ENCODE measurements around the gene PRSS12.

PRSS12 gene

GRCh38 chr4:118259111-118259510 lies 93.7 kb downstream of the PRSS12 start:
- ChIA-PET POLR2A (no interaction called here), CTCF (no interaction called here)
- no peak for DNase-seq (ENCODE audit: extremely low spot score)
- TF ChIP-seq, protein P1, sequence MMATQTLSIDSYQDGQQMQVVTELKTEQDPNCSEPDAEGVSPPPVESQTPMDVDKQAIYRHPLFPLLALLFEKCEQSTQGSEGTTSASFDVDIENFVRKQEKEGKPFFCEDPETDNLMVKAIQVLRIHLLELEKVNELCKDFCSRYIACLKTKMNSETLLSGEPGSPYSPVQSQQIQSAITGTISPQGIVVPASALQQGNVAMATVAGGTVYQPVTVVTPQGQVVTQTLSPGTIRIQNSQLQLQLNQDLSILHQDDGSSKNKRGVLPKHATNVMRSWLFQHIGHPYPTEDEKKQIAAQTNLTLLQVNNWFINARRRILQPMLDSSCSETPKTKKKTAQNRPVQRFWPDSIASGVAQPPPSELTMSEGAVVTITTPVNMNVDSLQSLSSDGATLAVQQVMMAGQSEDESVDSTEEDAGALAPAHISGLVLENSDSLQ (IDR thresholded peaks at IDR 0.05): peak; percentile 53; the same call in 1 of the 2 replicates
- TF ChIP-seq HDGF (IDR thresholded peaks at IDR 0.05; ENCODE audit: borderline replicate concordance): no peak
- no peak for TF ChIP-seq BHLHE40 (IDR thresholded peaks at IDR 0.05; ENCODE audit: borderline replicate concordance)
- no peak for TF ChIP-seq SUZ12 (IDR thresholded peaks at IDR 0.05)
- TF ChIP-seq SP1 (IDR thresholded peaks at IDR 0.05): no peak

DNA sequence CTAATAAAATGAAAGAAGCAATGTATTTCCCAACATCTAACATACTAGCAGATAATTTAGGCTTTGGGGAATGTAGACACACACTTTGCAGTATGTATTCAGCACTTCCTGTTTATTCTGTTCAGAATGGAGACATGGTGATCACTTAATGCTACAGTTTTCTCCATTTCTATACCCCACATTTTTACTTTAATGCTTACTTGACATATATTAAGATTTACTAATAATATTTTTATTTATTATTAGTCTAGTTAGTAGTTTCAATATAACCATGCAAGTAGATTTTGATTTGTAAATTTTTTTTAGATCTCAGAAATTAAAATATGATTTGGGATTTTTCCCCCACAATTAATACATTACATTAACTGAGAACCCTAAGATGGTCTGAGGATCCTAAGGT lies 98.4 kb downstream of the PRSS12 start:
- CTCF ChIA-PET: no interaction called here
- TF ChIP-seq FOXA1 (IDR thresholded peaks at IDR 0.05): no peak
- TF ChIP-seq, protein P1 (IDR thresholded peaks at IDR 0.05): no peak
- TF ChIP-seq NFRKB (IDR thresholded peaks at IDR 0.05): no peak
- no peak for TF ChIP-seq ELF4 (IDR thresholded peaks at IDR 0.05)
- no peak for TF ChIP-seq SUZ12 (IDR thresholded peaks at IDR 0.05)
- no peak for TF ChIP-seq ARNT (IDR thresholded peaks at IDR 0.05)
- no peak for TF ChIP-seq LEF1 (IDR thresholded peaks at IDR 0.05; ENCODE audit: borderline replicate concordance)
- no peak for TF ChIP-seq ZNF384 (IDR thresholded peaks at IDR 0.05)
- no peak for TF ChIP-seq FOXK2 (IDR thresholded peaks at IDR 0.05)
- POLR2A ChIA-PET: no interaction called here
- no peak for DNase-seq (ENCODE audit: extremely low spot score)

GRCh38 chr4:118249890-118250289 lies 102.9 kb downstream of the PRSS12 start:
- DNase-seq (ENCODE audit: extremely low spot score): no peak
- POLR2A ChIA-PET: no interaction called here
- CTCF ChIA-PET: no interaction called here
- TF ChIP-seq FOXM1 (IDR thresholded peaks at IDR 0.05; ENCODE audit: borderline replicate concordance) (no peak), LEF1 (IDR thresholded peaks at IDR 0.05; ENCODE audit: borderline replicate concordance) (no peak), ZNF384 (IDR thresholded peaks at IDR 0.05) (no peak), CTBP1 (IDR thresholded peaks at IDR 0.05; ENCODE audit: borderline replicate concordance) (no peak)
- TF ChIP-seq, protein P1 (IDR thresholded peaks at IDR 0.05): no peak

DNA sequence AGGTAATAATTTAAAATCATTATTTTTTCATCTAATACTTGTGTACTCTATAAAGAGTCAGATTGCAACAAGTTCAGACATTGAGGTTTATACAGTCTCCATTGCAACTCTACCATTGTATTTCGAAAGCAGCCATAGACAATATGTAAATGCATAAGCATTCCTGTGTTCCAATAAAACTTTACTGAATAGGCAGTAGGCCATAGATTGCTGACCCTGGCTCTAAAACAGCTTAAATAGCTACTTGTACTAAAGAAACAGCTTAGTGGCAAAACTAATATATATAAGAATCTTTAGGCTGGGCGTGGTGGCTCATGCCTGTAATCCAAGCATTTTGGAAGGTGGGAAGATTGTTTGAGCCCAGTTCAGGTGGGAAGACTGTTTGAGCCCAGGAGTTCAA lies 115.3 kb downstream of the PRSS12 start:
- ChIA-PET CTCF (no interaction called here), POLR2A (no interaction called here)
- DNase-seq (ENCODE audit: extremely low spot score): no peak
- TF ChIP-seq ARNT (IDR thresholded peaks at IDR 0.05) (no peak), ELF4 (IDR thresholded peaks at IDR 0.05) (no peak), TARDBP (IDR thresholded peaks at IDR 0.05) (no peak), L3MBTL2 (conservative IDR thresholded peaks at IDR 0.05) (no peak), FOXM1 (IDR thresholded peaks at IDR 0.05; ENCODE audit: borderline replicate concordance) (no peak), HDGF (IDR thresholded peaks at IDR 0.05; ENCODE audit: borderline replicate concordance) (no peak), NFRKB (IDR thresholded peaks at IDR 0.05) (no peak), FOXK2 (IDR thresholded peaks at IDR 0.05) (no peak), FOXA1 (IDR thresholded peaks at IDR 0.05) (no peak), SP1 (IDR thresholded peaks at IDR 0.05) (no peak)

DNA sequence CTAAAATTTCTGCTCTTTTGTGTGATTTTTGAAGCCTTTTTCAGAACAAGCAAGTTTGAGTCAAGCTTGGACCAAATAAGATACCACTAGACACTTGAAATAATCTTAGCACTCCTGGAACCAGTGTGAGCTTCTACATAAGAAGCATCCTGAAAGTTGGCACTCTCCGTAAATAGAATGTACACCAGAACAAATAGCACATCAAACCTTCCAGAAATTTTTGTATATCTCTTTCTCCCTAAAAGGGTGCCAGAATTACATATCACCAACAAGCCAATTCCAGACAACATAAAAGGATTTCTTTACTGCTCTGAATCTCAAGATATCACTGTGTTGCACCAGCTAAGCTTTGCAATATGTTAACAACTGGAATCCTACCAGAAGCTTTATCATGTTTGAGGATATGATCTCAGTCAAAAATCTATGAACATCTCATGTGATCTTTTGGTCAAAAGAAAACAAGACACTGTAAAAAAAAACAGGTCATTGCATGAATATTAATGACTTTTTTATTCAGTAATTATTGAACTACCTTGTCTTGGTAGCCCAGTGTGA lies 117.2 kb downstream of the PRSS12 start:
- CTCF ChIA-PET: interaction anchor here (0.7 kb wide), 1 partner anchor 439 kb away, joined by 4 read pairs; no protein-coding TSS in a partner anchor
- no peak for DNase-seq (ENCODE audit: extremely low spot score)
- TF ChIP-seq ARNT (IDR thresholded peaks at IDR 0.05) (no peak), L3MBTL2 (conservative IDR thresholded peaks at IDR 0.05) (no peak), FOXK2 (IDR thresholded peaks at IDR 0.05) (no peak), FOXM1 (IDR thresholded peaks at IDR 0.05; ENCODE audit: borderline replicate concordance) (no peak), BHLHE40 (IDR thresholded peaks at IDR 0.05; ENCODE audit: borderline replicate concordance) (no peak), ELF4 (IDR thresholded peaks at IDR 0.05) (no peak), SP1 (IDR thresholded peaks at IDR 0.05) (no peak), NFRKB (IDR thresholded peaks at IDR 0.05) (no peak)
- POLR2A ChIA-PET: no interaction called here

Data from HEK293T (cell line).